Astrocyte (in vitro differentiated cells and primary cell): ENCODE measurements around the gene CDS2. TPM values are rescaled to one million over a fixed set of nuclear protein-coding genes. Genes with fewer than 3 reads are reported as not detected.

ENCODE experiments used
- DNase-seq: peaks from one replicate; pipeline ENCODE4 v3.0.0-alpha.2; 2010; ENCODE audit warnings: low read depth
- FAIRE-seq: peaks from 2 replicates; lab custom pipeline; 2011; peaks lifted over from hg19 to GRCh38; lab: Jason Lieb, UNC
- H2AFZ ChIP-seq: 2 replicates; pipeline ENCODE4 v1.6.0; 2012; ENCODE audit warnings: low read depth, low read length, inconsistent platforms
- H3K27ac ChIP-seq: 2 replicates; pipeline ENCODE4 v1.5.1; 2011; ENCODE audit warnings: low read depth, low read length, inconsistent platforms
- H3K27me3 ChIP-seq: 2 replicates; pipeline ENCODE4 v1.6.0; 2011; ENCODE audit warnings: low read length, inconsistent platforms; ENCODE audit not compliant: insufficient read depth
- H3K36me3 ChIP-seq: 2 replicates; pipeline ENCODE4 v1.5.1; 2011; ENCODE audit warnings: low read length, inconsistent platforms; ENCODE audit not compliant: insufficient read depth
- H3K4me1 ChIP-seq: 2 replicates; pipeline ENCODE4 v1.5.1; 2011; ENCODE audit warnings: low read length, inconsistent platforms; ENCODE audit not compliant: insufficient read depth
- H3K4me2 ChIP-seq: 2 replicates; pipeline ENCODE4 v1.6.0; 2012; ENCODE audit warnings: low read length, inconsistent platforms
- H3K4me3 ChIP-seq: 2 replicates; pipeline ENCODE4 v1.5.1; 2011; ENCODE audit warnings: low read depth, mild to moderate bottlenecking, low read length, inconsistent platforms; ENCODE audit not compliant: insufficient read depth
- H3K79me2 ChIP-seq: 2 replicates; pipeline ENCODE4 v1.6.0; 2012; ENCODE audit warnings: mild to moderate bottlenecking, low read length, inconsistent platforms; ENCODE audit not compliant: insufficient read depth
- H3K9ac ChIP-seq: 2 replicates; pipeline ENCODE4 v1.6.0; 2012; ENCODE audit warnings: mild to moderate bottlenecking, low read length, inconsistent platforms
- H3K9me3 ChIP-seq: 2 replicates; pipeline ENCODE4 v1.5.1; 2012; ENCODE audit warnings: low read depth, mild to moderate bottlenecking, low read length, inconsistent platforms; ENCODE audit not compliant: insufficient read depth
- H4K20me1 ChIP-seq: 2 replicates; pipeline ENCODE4 v1.6.0; 2012; ENCODE audit warnings: low read length, inconsistent platforms; ENCODE audit not compliant: insufficient read depth
- H3K27ac Mint-ChIP-seq: one replicate; pipeline ENCODE4 v1.8.0; 2021; ENCODE audit warnings: mild to moderate bottlenecking, mixed read lengths; ENCODE audit not compliant: unreplicated experiment
- H3K27me3 Mint-ChIP-seq: one replicate; pipeline ENCODE4 v1.8.0; 2021; ENCODE audit warnings: low read depth, mixed read lengths; ENCODE audit not compliant: unreplicated experiment
- H3K36me3 Mint-ChIP-seq: one replicate; pipeline ENCODE4 v1.8.0; 2021; ENCODE audit warnings: low read depth, mixed read lengths; ENCODE audit not compliant: unreplicated experiment
- H3K4me1 Mint-ChIP-seq: one replicate; pipeline ENCODE4 v1.8.0; 2021; ENCODE audit warnings: low read depth, mixed read lengths; ENCODE audit not compliant: unreplicated experiment
- H3K4me3 Mint-ChIP-seq: one replicate; pipeline ENCODE4 v1.8.0; 2021; ENCODE audit warnings: mild to moderate bottlenecking, moderate library complexity, mixed read lengths; ENCODE audit not compliant: unreplicated experiment
- H3K9me3 Mint-ChIP-seq: one replicate; pipeline ENCODE4 v1.8.0; 2021; ENCODE audit warnings: mild to moderate bottlenecking, mixed read lengths; ENCODE audit not compliant: unreplicated experiment
- CTCF ChIP-seq: IDR thresholded peaks from 2 replicates; pipeline ENCODE4 v1.5.1; 2011; ENCODE audit warnings: low read depth, mild to moderate bottlenecking, inconsistent platforms, low read length, moderate library complexity; ENCODE audit not compliant: insufficient read depth
- EZH2 ChIP-seq: IDR thresholded peaks from 2 replicates; pipeline ENCODE4 v1.6.1; 2012; ENCODE audit warnings: mild to moderate bottlenecking, low read length, inconsistent platforms; ENCODE audit not compliant: insufficient read depth
- total RNA-seq: library from RNA; stranded (reverse); gene quantifications from 2 replicates; pipeline ENCODE4 v1.2.1, GENCODE V29; 2021

CDS2 gene
- total RNA-seq, 1 donor from 2014 or later, result 53.9 TPM

- peaks cover 19% of the 10 kb centered on the region for H4K20me1 ChIP-seq
- H3K79me2 ChIP-seq, result peaks cover 46% of the 10 kb centered on the region
- H3K9me3 Mint-ChIP-seq, result no peaks in the 10 kb centered on the region
- peak overlapping the region; percentile 99 for H3K4me3 ChIP-seq
- H3K27me3 Mint-ChIP-seq, result no peaks in the 10 kb centered on the region
- peak overlapping the region; percentile 96 for H2AFZ ChIP-seq
- H3K36me3 ChIP-seq, result peaks cover 39% of the 10 kb centered on the region
- H3K9me3 ChIP-seq, result no peaks in the 10 kb centered on the region
- peak overlapping the region; percentile 90 for H3K4me3 Mint-ChIP-seq
- TF ChIP-seq EZH2 (no peak), CTCF (no peak)
- peak overlapping the region; percentile 97 for H3K9ac ChIP-seq
- H3K4me2 ChIP-seq, result peak overlapping the region; percentile 88
- no peaks in the 10 kb centered on the region for H3K27me3 ChIP-seq
- H3K27ac Mint-ChIP-seq, result peak overlapping the region; percentile 93
- peak overlapping the region; percentile 86 for H3K27ac ChIP-seq
- no peak for FAIRE-seq
- peaks cover 6% of the 10 kb centered on the region for H3K4me1 ChIP-seq
- no peak for DNase-seq
- H3K4me1 Mint-ChIP-seq, result peaks cover 15% of the 10 kb centered on the region
- H3K36me3 Mint-ChIP-seq, result peaks cover 3% of the 10 kb centered on the region
Observed at GRCh38 chr20:5113615-5113986, 13.2 kb upstream of the CDS2 start.

- peaks cover 54% of the 10 kb centered on the region for H3K79me2 ChIP-seq
- no peak for FAIRE-seq
- no peak overlapping the region for H3K27ac ChIP-seq
- no peak overlapping the region for H3K4me2 ChIP-seq
- Mint-ChIP-seq H3K4me1 (peaks cover 15% of the 10 kb centered on the region), H3K27me3 (no peaks in the 10 kb centered on the region), H3K36me3 (peaks cover 3% of the 10 kb centered on the region), H3K4me3 (no peak overlapping the region), H3K27ac (no peak overlapping the region), H3K9me3 (no peaks in the 10 kb centered on the region)
- H3K4me1 ChIP-seq, result peaks cover 6% of the 10 kb centered on the region
- TF ChIP-seq CTCF (no peak), EZH2 (no peak)
- no peak overlapping the region for H3K4me3 ChIP-seq
- peaks cover 27% of the 10 kb centered on the region for H4K20me1 ChIP-seq
- no peak overlapping the region for H2AFZ ChIP-seq
- H3K9ac ChIP-seq, result no peak overlapping the region
- DNase-seq, result no peak
- peaks cover 35% of the 10 kb centered on the region for H3K36me3 ChIP-seq
- H3K27me3 ChIP-seq, result no peaks in the 10 kb centered on the region
- no peaks in the 10 kb centered on the region for H3K9me3 ChIP-seq
Observed at GRCh38 chr20:5114403-5114802, 12.4 kb upstream of the CDS2 start.

GRCh38 chr20:5116875-5117274 lies 9.9 kb upstream of the CDS2 start:
- no peak overlapping the region for H3K4me3 ChIP-seq
- no peaks in the 10 kb centered on the region for H3K9me3 ChIP-seq
- no peak overlapping the region for H3K27ac Mint-ChIP-seq
- DNase-seq (no peak), FAIRE-seq (no peak)
- H4K20me1 ChIP-seq, result peaks cover 29% of the 10 kb centered on the region
- peaks cover 51% of the 10 kb centered on the region for H3K79me2 ChIP-seq
- peak overlapping the region; percentile 92 for H3K4me2 ChIP-seq
- no peak overlapping the region for H3K9ac ChIP-seq
- no peaks in the 10 kb centered on the region for H3K9me3 Mint-ChIP-seq
- no peak overlapping the region for H3K27ac ChIP-seq
- H3K4me1 ChIP-seq, result peaks cover 6% of the 10 kb centered on the region
- H2AFZ ChIP-seq, result no peak overlapping the region
- H3K27me3 ChIP-seq, result no peaks in the 10 kb centered on the region
- peaks cover 23% of the 10 kb centered on the region for H3K4me1 Mint-ChIP-seq
- H3K27me3 Mint-ChIP-seq, result no peaks in the 10 kb centered on the region
- H3K36me3 ChIP-seq, result peaks cover 29% of the 10 kb centered on the region
- no peak for TF ChIP-seq CTCF
- TF ChIP-seq EZH2, result no peak
- H3K4me3 Mint-ChIP-seq, result no peak overlapping the region
- H3K36me3 Mint-ChIP-seq, result no peaks in the 10 kb centered on the region
